HAP-1 (cell line): Measurements from ENCODE around the gene ZCWPW2.

Source experiments
- DNase-seq, 2 experiments: peaks; one replicate each; pipeline ENCODE4 v3.0.0-alpha.2; 2016 to 2020; ENCODE audit warnings: low spot score in 2 of 2
- H3K27me3 ChIP-seq: fragments of 250-450 bp; sonication (Bioruptor Pico); 2 replicates; pipeline ENCODE4 v1.5.1; 2020; ENCODE audit warnings: low read depth, mild to moderate bottlenecking, moderate library complexity
- H3K36me3 ChIP-seq: fragments of 250-450 bp; sonication (Bioruptor Pico); replicated peaks from 2 replicates; pipeline ENCODE4 v1.5.1; 2020; ENCODE audit warnings: mild to moderate bottlenecking
- H3K4me1 ChIP-seq: fragments of 250-450 bp; sonication (Bioruptor Pico); 2 replicates; pipeline ENCODE4 v1.5.1; 2020; ENCODE audit warnings: mild to moderate bottlenecking
- H3K4me3 ChIP-seq: fragments of 250-450 bp; sonication (Bioruptor Pico); 2 replicates; pipeline ENCODE4 v1.5.1; 2020; ENCODE audit warnings: mild to moderate bottlenecking, moderate library complexity
- H3K9me3 ChIP-seq: fragments of 250-450 bp; sonication (Bioruptor Pico); 2 replicates; pipeline ENCODE4 v1.5.1; 2020; ENCODE audit warnings: mild to moderate bottlenecking, moderate library complexity
- in situ Hi-C: fragments of 300-500 bp; cut with MboI; formaldehyde crosslinking; loops from 3 replicates; pipeline ENCODE4 v1.14.3; 2020; ENCODE audit warnings: low sequenced_read_pairs, inconsistent platforms, mixed read lengths

Gene ZCWPW2

GRCh38 chr3:28334552-28334951 lies 14.0 kb upstream of the ZCWPW2 start:
- DNase-seq = no peak
- in situ Hi-C loops = no loop called here
- peaks cover 15% of the 10 kb centered on the region for H3K36me3 ChIP-seq
- H3K9me3 ChIP-seq = no peaks in the 10 kb centered on the region
- no peak overlapping the region for H3K4me3 ChIP-seq
- no peaks in the 10 kb centered on the region for H3K27me3 ChIP-seq
- H3K4me1 ChIP-seq = no peaks in the 10 kb centered on the region

GRCh38 chr3:28335246-28335645 lies 13.3 kb upstream of the ZCWPW2 start:
- in situ Hi-C loops = no loop called here
- Histone ChIP-seq H3K9me3 (no peaks in the 10 kb centered on the region), H3K27me3 (no peaks in the 10 kb centered on the region), H3K4me3 (no peak overlapping the region), H3K36me3 (peaks cover 19% of the 10 kb centered on the region), H3K4me1 (no peaks in the 10 kb centered on the region)
- no peak for DNase-seq

GRCh38 chr3:28337230-28337629 lies 11.3 kb upstream of the ZCWPW2 start:
- peaks cover 10% of the 10 kb centered on the region for H3K4me1 ChIP-seq
- H3K36me3 ChIP-seq = peaks cover 19% of the 10 kb centered on the region
- no peaks in the 10 kb centered on the region for H3K27me3 ChIP-seq
- no peaks in the 10 kb centered on the region for H3K9me3 ChIP-seq
- in situ Hi-C loops = no loop called here
- no peak overlapping the region for H3K4me3 ChIP-seq
- no peak for DNase-seq

- in situ Hi-C loops = no loop called here
- DNase-seq = no peak
- peaks cover 29% of the 10 kb centered on the region for H3K4me1 ChIP-seq
- H3K9me3 ChIP-seq = no peaks in the 10 kb centered on the region
- no peaks in the 10 kb centered on the region for H3K27me3 ChIP-seq
- H3K4me3 ChIP-seq = no peak overlapping the region
- peaks cover 11% of the 10 kb centered on the region for H3K36me3 ChIP-seq
Measured at GRCh38 chr3:28343144-28343543, 5.4 kb upstream of the ZCWPW2 start.

DNA sequence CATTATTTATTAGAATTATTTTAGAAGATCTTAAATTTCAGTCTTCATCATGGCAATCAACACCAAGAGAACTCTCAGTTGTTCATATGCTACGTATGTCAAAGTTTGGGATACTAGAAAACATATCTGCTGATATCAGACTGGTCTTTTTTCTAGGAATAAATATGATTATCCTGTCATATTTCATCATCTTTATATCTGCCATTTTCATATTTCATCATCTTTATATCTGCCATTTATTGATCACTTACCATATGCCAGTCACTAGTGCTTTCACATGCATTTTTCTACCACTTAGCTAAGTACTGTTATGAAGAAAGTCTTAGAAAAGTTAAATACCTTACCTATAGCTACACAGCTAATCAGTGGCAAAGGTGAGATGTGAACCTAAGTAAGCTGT lies 2.8 kb upstream of the ZCWPW2 start:
- Histone ChIP-seq H3K4me3 (no peak overlapping the region), H3K27me3 (no peaks in the 10 kb centered on the region), H3K9me3 (no peaks in the 10 kb centered on the region), H3K4me1 (peaks cover 35% of the 10 kb centered on the region), H3K36me3 (no peaks in the 10 kb centered on the region)
- DNase-seq = no peak
- in situ Hi-C loops = no loop called here

- Histone ChIP-seq H3K9me3 (no peaks in the 10 kb centered on the region), H3K4me1 (peaks cover 21% of the 10 kb centered on the region), H3K27me3 (no peaks in the 10 kb centered on the region), H3K36me3 (no peaks in the 10 kb centered on the region), H3K4me3 (peak overlapping the region; percentile 72)
- no peak for DNase-seq
- in situ Hi-C loops = no loop called here
Measured at GRCh38 chr3:28347374-28348264, 902 bp upstream of the ZCWPW2 start.

DNA sequence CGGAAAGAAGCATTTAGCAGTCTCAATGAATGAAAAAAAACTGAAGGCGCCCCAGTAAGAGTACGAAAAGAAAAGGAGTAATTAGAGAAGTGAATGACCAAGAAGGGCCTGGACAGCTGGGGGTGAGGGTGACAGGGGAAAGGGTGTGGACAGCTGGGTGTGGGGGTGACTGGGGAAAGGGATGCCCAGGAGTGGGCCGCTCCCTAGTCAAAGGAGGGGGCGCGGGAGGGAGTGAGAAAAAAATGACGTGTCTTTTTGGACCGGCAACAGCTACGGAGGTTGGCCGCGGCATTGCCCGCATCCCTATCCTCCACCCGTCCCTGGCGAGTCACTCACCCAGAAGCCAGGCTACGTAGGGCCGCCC lies 274 bp upstream of the ZCWPW2 start:
- no peak for DNase-seq
- H3K4me1 ChIP-seq = peaks cover 21% of the 10 kb centered on the region
- H3K9me3 ChIP-seq = no peaks in the 10 kb centered on the region
- H3K36me3 ChIP-seq = no peaks in the 10 kb centered on the region
- in situ Hi-C loops = no loop called here
- peak overlapping the region; percentile 72 for H3K4me3 ChIP-seq
- no peaks in the 10 kb centered on the region for H3K27me3 ChIP-seq

GRCh38 chr3:28349469-28350000 lies 1.0 kb downstream of the ZCWPW2 start:
- peaks cover 21% of the 10 kb centered on the region for H3K4me1 ChIP-seq
- peak overlapping the region; percentile 72 for H3K4me3 ChIP-seq
- no peaks in the 10 kb centered on the region for H3K27me3 ChIP-seq
- H3K36me3 ChIP-seq = no peaks in the 10 kb centered on the region
- no peaks in the 10 kb centered on the region for H3K9me3 ChIP-seq
- DNase-seq = no peak
- in situ Hi-C loops = no loop called here

- H3K36me3 ChIP-seq = no peaks in the 10 kb centered on the region
- DNase-seq = no peak
- no peak overlapping the region for H3K4me3 ChIP-seq
- H3K9me3 ChIP-seq = no peaks in the 10 kb centered on the region
- H3K27me3 ChIP-seq = no peaks in the 10 kb centered on the region
- in situ Hi-C loops = no loop called here
- H3K4me1 ChIP-seq = no peaks in the 10 kb centered on the region
Measured at GRCh38 chr3:28376424-28376823, 27.9 kb downstream of the ZCWPW2 start.

GRCh38 chr3:28386049-28386448 lies 37.5 kb downstream of the ZCWPW2 start:
- no peak for DNase-seq
- Histone ChIP-seq H3K9me3 (no peaks in the 10 kb centered on the region), H3K4me3 (no peak overlapping the region), H3K27me3 (0 out of 2 replicates have a peak, but pooled peaks cover 2% of the 10 kb centered on the region), H3K4me1 (no peaks in the 10 kb centered on the region), H3K36me3 (no peaks in the 10 kb centered on the region)
- in situ Hi-C loops = no loop called here

GRCh38 chr3:28388978-28389377 lies 40.5 kb downstream of the ZCWPW2 start:
- Histone ChIP-seq H3K9me3 (no peaks in the 10 kb centered on the region), H3K4me1 (no peaks in the 10 kb centered on the region), H3K27me3 (no peaks in the 10 kb centered on the region), H3K4me3 (no peak overlapping the region), H3K36me3 (no peaks in the 10 kb centered on the region)
- no peak for DNase-seq
- in situ Hi-C loops = no loop called here

DNA sequence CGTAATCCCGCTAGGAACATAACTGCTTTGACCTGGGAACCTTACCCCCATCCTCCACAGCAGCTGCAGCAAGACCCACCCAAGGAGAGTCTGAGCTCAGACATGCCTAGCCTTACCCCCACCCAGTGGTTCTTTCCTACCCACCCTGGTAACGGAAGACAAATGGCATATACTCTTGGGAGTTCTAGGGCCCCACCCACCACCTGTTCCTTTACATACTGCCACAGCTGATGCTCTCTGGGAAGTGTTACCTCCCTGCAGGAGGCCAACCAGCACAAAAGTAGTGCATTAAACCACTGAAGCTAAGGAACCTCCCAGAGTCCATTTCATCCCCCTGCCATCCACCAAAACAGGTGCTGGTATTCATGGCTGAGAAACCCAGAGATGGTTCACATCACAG lies 50.7 kb downstream of the ZCWPW2 start:
- no peak for DNase-seq
- Histone ChIP-seq H3K4me1 (no peaks in the 10 kb centered on the region), H3K4me3 (no peak overlapping the region), H3K36me3 (no peaks in the 10 kb centered on the region), H3K27me3 (no peaks in the 10 kb centered on the region), H3K9me3 (no peaks in the 10 kb centered on the region)
- in situ Hi-C loops = no loop called here

DNA sequence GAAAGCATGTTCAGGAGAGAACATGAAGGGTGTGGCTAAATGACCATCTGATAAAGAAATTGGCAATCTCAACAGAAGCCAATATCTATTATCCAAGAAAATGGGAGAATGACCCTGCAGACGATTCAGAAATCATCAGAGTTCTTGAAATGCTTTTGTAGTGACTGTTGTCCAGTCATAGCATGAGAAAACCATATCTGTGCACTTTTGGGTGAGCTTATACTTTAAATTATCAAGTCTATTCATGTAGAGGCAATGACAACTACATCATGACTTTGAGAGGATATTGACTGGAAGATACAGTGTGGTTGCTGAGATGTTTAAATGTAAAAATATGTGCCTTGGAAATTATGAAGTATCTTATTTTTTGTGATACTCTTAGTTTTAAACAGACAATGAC lies 57.7 kb downstream of the ZCWPW2 start:
- in situ Hi-C loops = no loop called here
- H3K4me1 ChIP-seq = no peaks in the 10 kb centered on the region; the same call in 1 of the 2 replicates
- H3K9me3 ChIP-seq = no peaks in the 10 kb centered on the region
- H3K36me3 ChIP-seq = no peaks in the 10 kb centered on the region
- no peaks in the 10 kb centered on the region; the same call in 1 of the 2 replicates for H3K27me3 ChIP-seq
- no peak overlapping the region for H3K4me3 ChIP-seq
- DNase-seq = no peak

DNA sequence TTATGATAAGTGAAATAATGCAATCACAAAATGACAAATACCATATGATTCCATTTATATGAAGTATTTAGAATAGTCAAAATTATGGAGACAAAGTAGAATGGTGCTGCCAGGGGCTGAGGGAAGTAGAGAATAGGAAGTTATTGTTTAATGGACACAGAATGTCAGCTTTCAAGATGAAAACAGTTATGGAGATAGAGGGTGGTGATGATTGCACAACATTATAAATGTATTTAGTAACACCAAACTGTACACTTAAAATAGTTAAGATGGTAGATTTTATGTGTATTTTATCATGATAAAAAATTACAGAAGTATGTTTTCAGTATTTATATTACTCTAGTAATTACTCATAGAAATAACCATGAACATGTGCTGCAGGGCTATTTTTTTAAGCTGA lies 100.9 kb downstream of the ZCWPW2 start:
- no peak overlapping the region for H3K4me3 ChIP-seq
- no peaks in the 10 kb centered on the region for H3K27me3 ChIP-seq
- H3K4me1 ChIP-seq = no peaks in the 10 kb centered on the region
- no peaks in the 10 kb centered on the region for H3K9me3 ChIP-seq
- DNase-seq = no peak
- no peaks in the 10 kb centered on the region for H3K36me3 ChIP-seq
- in situ Hi-C loops = no loop called here
